GM12878 (cell line): Measurements from ENCODE around the gene SINHCAF. TPM values are rescaled to one million over a fixed set of nuclear protein-coding genes. Genes with fewer than 3 reads are reported as not detected.

Experiments
- ATAC-seq: fragments of 200-7000 bp; cut with Tn5 transposase; 3 replicates; pipeline ENCODE4 v1.9.1; 2020; ENCODE audit warnings: mild to moderate bottlenecking, moderate library complexity
- BruUV-seq: library from RNA; stranded (reverse); fragments of 400-500 nt; replicated peaks from 2 replicates; lab custom pipeline; 2021; lab: Mats Ljungman, UMichigan
- CTCF ChIA-PET: fragments of 300-600 bp; sonication (Branson Sonifier 250); formaldehyde crosslinking; extraction: SDS; loops from one replicate; lab custom pipeline; 2021; ENCODE audit warnings: inconsistent platforms; lab: Yijun Ruan, JAX
- POLR2A ChIA-PET: fragments of 350-600 bp; formaldehyde crosslinking; extraction: SDS; loops from one replicate; lab custom pipeline; 2021; ENCODE audit warnings: inconsistent platforms; lab: Charles Lee
- RAD21 ChIA-PET: fragments of 300-600 bp; sonication (Branson Sonifier 250); formaldehyde crosslinking; loops from one replicate; lab custom pipeline; 2023; ENCODE audit warnings: antibody characterized with exemption; ENCODE audit not compliant: unreplicated experiment; lab: Charles Lee
- SMC1A ChIA-PET: fragments of 300-600 bp; sonication (Branson Sonifier 250); formaldehyde crosslinking; loops from one replicate; lab custom pipeline; 2023; ENCODE audit not compliant: unreplicated experiment, uncharacterized antibody; lab: Charles Lee
- DNase-seq: peaks from one replicate; pipeline ENCODE4 v3.0.0-alpha.2; 2011; ENCODE audit warnings: low read depth, low spot score
- FAIRE-seq: peaks from 3 replicates; lab custom pipeline; 2011; peaks lifted over from hg19 to GRCh38; lab: Jason Lieb, UNC
- H2AFZ ChIP-seq: 2 replicates; pipeline ENCODE4 v1.6.0; 2011; ENCODE audit warnings: low read depth, low read length, control low read depth; ENCODE audit not compliant: control insufficient read depth
- H3K27ac ChIP-seq: 2 replicates; pipeline ENCODE4 v1.5.1; 2011; ENCODE audit warnings: control low read depth; ENCODE audit not compliant: control insufficient read depth, insufficient read depth
- H3K27me3 ChIP-seq, 2 experiments: replicated peaks in 1 of 2; 2 replicates each; pipeline versions ENCODE4 v1.6.0 to v1.6.1; 2011; ENCODE audit warnings: low read length in 1 of 2; ENCODE audit not compliant: control insufficient read depth in 2 of 2, insufficient read depth in 2 of 2
- H3K36me3 ChIP-seq, 2 experiments: 2 replicates each; pipeline ENCODE4 v1.5.1; 2011; ENCODE audit warnings: low read length in 1 of 2; ENCODE audit not compliant: control insufficient read depth in 2 of 2, insufficient read depth in 2 of 2
- H3K4me1 ChIP-seq: 2 replicates; pipeline ENCODE4 v1.6.1; 2011; ENCODE audit warnings: mild to moderate bottlenecking, low read length, moderate library complexity, mixed read lengths; ENCODE audit not compliant: control insufficient read depth, insufficient read depth
- H3K4me2 ChIP-seq: 2 replicates; pipeline ENCODE4 v1.6.0; 2011; ENCODE audit warnings: control low read depth; ENCODE audit not compliant: control insufficient read depth, insufficient read depth
- H3K4me3 ChIP-seq: fragments of 200-600 bp; sonication (generic); 2 replicates; pipeline ENCODE4 v1.5.1; 2016
- H3K79me2 ChIP-seq: 2 replicates; pipeline ENCODE4 v1.6.0; 2011; ENCODE audit warnings: low read length; ENCODE audit not compliant: control insufficient read depth, insufficient read depth
- H3K9ac ChIP-seq: 2 replicates; pipeline ENCODE4 v1.8.0; 2011; ENCODE audit warnings: low read length, control low read depth, mixed read lengths; ENCODE audit not compliant: control insufficient read depth, insufficient read depth
- H3K9me3 ChIP-seq: replicated peaks from 3 replicates; pipeline ENCODE4 v1.5.1; 2011; ENCODE audit warnings: mild to moderate bottlenecking, low read length; ENCODE audit not compliant: control insufficient read depth, insufficient read depth
- H4K20me1 ChIP-seq: 2 replicates; pipeline ENCODE4 v1.6.0; 2011; ENCODE audit not compliant: control insufficient read depth, insufficient read depth
- ATF3 ChIP-seq: IDR thresholded peaks from 2 replicates; pipeline ENCODE4 v1.6.1; 2011; ENCODE audit warnings: low read depth, mild to moderate bottlenecking, low read length, moderate library complexity, borderline replicate concordance; ENCODE audit errors: extremely low read depth
- CHD2 ChIP-seq: IDR thresholded peaks from 2 replicates; pipeline ENCODE4 v1.6.1; 2011; ENCODE audit warnings: low read depth, low read length, improper control_type of control experiment, borderline replicate concordance
- CTCF ChIP-seq, 3 experiments: IDR thresholded peaks in 2 of 3; conservative IDR thresholded peaks in 1 of 3; 2 replicates each; pipeline ENCODE4 v1.5.1; 2011; ENCODE audit warnings: low read depth in 3 of 3, low read length in 3 of 3, mild to moderate bottlenecking in 3 of 3, control low read depth in 2 of 3, moderate library complexity in 2 of 3, inconsistent platforms in 1 of 3, mixed read lengths in 1 of 3; ENCODE audit not compliant: control insufficient read depth in 2 of 3, insufficient read depth in 1 of 3; ENCODE audit errors: extremely low read depth in 1 of 3
- EED ChIP-seq: sonication (generic); IDR thresholded peaks from 2 replicates; pipeline ENCODE4 v1.6.1; 2016; ENCODE audit warnings: antibody characterized with exemption, low read depth
- FOXK2 ChIP-seq: fragments of 450-650 bp; IDR thresholded peaks from 2 replicates; pipeline ENCODE4 v1.6.1; 2017; ENCODE audit warnings: mild to moderate bottlenecking, moderate library complexity
- GABPA ChIP-seq: IDR thresholded peaks from 2 replicates; pipeline ENCODE4 v1.6.1; 2014; ENCODE audit warnings: antibody characterized with exemption, low read depth, mild to moderate bottlenecking, inconsistent platforms
- KAT2A ChIP-seq: conservative IDR thresholded peaks from 2 replicates; pipeline ENCODE4 v1.6.1; 2011; ENCODE audit warnings: low read depth, low read length; ENCODE audit not compliant: control insufficient read depth
- MEF2B ChIP-seq: fragments of 450-650 bp; IDR thresholded peaks from 2 replicates; pipeline ENCODE4 v1.6.1; 2018; ENCODE audit warnings: mild to moderate bottlenecking, moderate library complexity; ENCODE audit not compliant: partially characterized antibody, poor library complexity, severe bottlenecking
- MXI1 ChIP-seq: fragments of 150-350 bp; IDR thresholded peaks from 2 replicates; pipeline ENCODE4 v1.6.1; 2011; ENCODE audit warnings: low read depth, mild to moderate bottlenecking, inconsistent platforms, low read length, improper control_type of control experiment
- NR2F1 ChIP-seq: fragments of 450-650 bp; conservative IDR thresholded peaks from 2 replicates; pipeline ENCODE4 v1.6.1; 2017; ENCODE audit warnings: mild to moderate bottlenecking
- POLR2A ChIP-seq: IDR thresholded peaks from 2 replicates; pipeline ENCODE4 v1.6.1; 2011; ENCODE audit warnings: low read depth, mild to moderate bottlenecking, low read length
- POLR2AphosphoS2 ChIP-seq: IDR thresholded peaks from 2 replicates; pipeline ENCODE4 v1.6.1; 2011; ENCODE audit warnings: low read depth, mild to moderate bottlenecking, low read length, improper control_type of control experiment, moderate library complexity
- RAD21 ChIP-seq: IDR thresholded peaks from 2 replicates; pipeline ENCODE4 v1.6.1; 2011; ENCODE audit warnings: mild to moderate bottlenecking, low read depth, low read length, moderate library complexity; ENCODE audit not compliant: insufficient read depth
- RELB ChIP-seq: fragments of 450-650 bp; IDR thresholded peaks from 2 replicates; pipeline ENCODE4 v1.6.1; 2017; ENCODE audit warnings: low read depth, mild to moderate bottlenecking, moderate library complexity
- RUNX3 ChIP-seq: IDR thresholded peaks from 2 replicates; pipeline ENCODE4 v1.6.1; 2012; ENCODE audit warnings: low read length, inconsistent platforms
- SMARCA5 ChIP-seq: fragments of 450-650 bp; IDR thresholded peaks from 2 replicates; pipeline ENCODE4 v1.6.1; 2017; ENCODE audit warnings: mild to moderate bottlenecking
- SPI1 ChIP-seq: IDR thresholded peaks from 2 replicates; pipeline ENCODE4 v1.6.1; 2011; ENCODE audit warnings: low read depth, mild to moderate bottlenecking, low read length, moderate library complexity, borderline replicate concordance; ENCODE audit not compliant: insufficient read depth
- ZNF384 ChIP-seq: IDR thresholded peaks from 2 replicates; pipeline ENCODE4 v1.6.1; 2012; ENCODE audit warnings: low read depth, mild to moderate bottlenecking, low read length, improper control_type of control experiment, borderline replicate concordance
- WGBS: methylation state at CpG from one replicate; pipeline ENCODE4 v1.1.6; 2016; ENCODE audit warnings: low lambda C conversion rate; ENCODE audit not compliant: insufficient replicate concordance, insufficient coverage; ENCODE audit errors: missing lambda C conversion rate; 5-methylcytosine and 5-hydroxymethylcytosine counted together
- in situ Hi-C: fragments of 300-500 bp; cut with MboI; formaldehyde crosslinking; loops from 9 replicates; pipeline ENCODE4 v1.14.3; 2018; ENCODE audit warnings: mixed read lengths
- intact Hi-C: fragments of 100-400 bp; cut with micrococcal nuclease; formaldehyde crosslinking; loops from one replicate; pipeline ENCODE4 v1.14.2; 2022; ENCODE audit not compliant: unreplicated experiment
- polyA plus RNA-seq, 11 experiments: library from polyadenylated mRNA; depleted of rRNA in 4 of 11; unstranded in 6 of 11; stranded (reverse) in 5 of 11; fragments of >200 nt; fragmentation: Nextera tagmentation in 4 of 11; fragmentation: Illumina TruSeq in 1 of 11; extraction: Ambion mirVana in 4 of 11; extraction: Trizol in 1 of 11; gene quantifications; 1 replicate in 1 of 11; 2 replicates in 10 of 11; pipeline versions ENCODE4 v1.2.1 to v1.2.3, GENCODE V29; 2011 to 2016; ENCODE audit warnings: inconsistent platforms in 2 of 11, missing spikeins in 2 of 11, low read depth in 1 of 11
- total RNA-seq, 4 experiments: library from RNA; depleted of rRNA in 3 of 4; stranded (reverse); fragments of >200 nt in 3 of 4; fragmentation: Illumina TruSeq in 1 of 4; extraction: Trizol in 1 of 4; gene quantifications; 2 replicates each; pipeline versions ENCODE4 v1.2.1 to v1.2.3, GENCODE V29; 2013 to 2021

The SINHCAF gene
- total and polyA plus RNA-seq, 10 of the 15 experiments (the other 5 are each of a cell fraction or from before 2014, with no cell fraction given), result 60.4 to 156 (median 90.3) TPM

- no peak for TF ChIP-seq CHD2
These were observed 37.5 kb upstream of the SINHCAF start (continued) for GRCh38 chr12:31363416-31363809.

GRCh38 chr12:31362759-31363415 is 36.9 kb upstream of the SINHCAF start:
- Histone ChIP-seq H3K9me3 (no peaks in the 10 kb centered on the region; the same call in 2 of the 3 replicates), H3K4me3 (no peak overlapping the region), H3K79me2 (no peaks in the 10 kb centered on the region), H3K27me3 (no peaks in the 10 kb centered on the region), H3K4me1 (peaks cover 22% of the 10 kb centered on the region), H3K27ac (peak overlapping the region; percentile 45), H3K36me3 (no peaks in the 10 kb centered on the region), H3K4me2 (peak overlapping the region; percentile 56), H3K9ac (peak overlapping the region; percentile 52), H2AFZ (peak overlapping the region; percentile 90), H4K20me1 (no peaks in the 10 kb centered on the region)
- in situ Hi-C loops (no loop called here), intact Hi-C loops (no loop called here)
- 2% methylated on average over 6 of the region's 6 CpGs for WGBS
- ChIA-PET RAD21 (interaction anchor here (0.5 to 2.3 kb wide), 17 partner anchors 36 to 852 kb away, joined by 3 to 21 read pairs (median 3); no protein-coding TSS in a partner anchor), POLR2A (interaction anchor here (1.2 to 1.8 kb wide), 2 partner anchors 36 to 39 kb away, joined by 3 to 5 read pairs; partner anchors contain the start of gene SINHCAF), SMC1A (interaction anchor here (0.7 to 2.6 kb wide), 13 partner anchors 25 to 289 kb away, joined by 3 to 17 read pairs (median 4); no protein-coding TSS in a partner anchor), CTCF (interaction anchor here (0.6 to 4.4 kb wide), 16 partner anchors 10 to 234 kb away, joined by 3 to 33 read pairs (median 4); partner anchors contain the start of gene SINHCAF)
- ATAC-seq, result peak; percentile 82
- peak; percentile 84 for FAIRE-seq
- DNase-seq, result peak; percentile 46
- BruUV-seq, result no TSS peak
- TF ChIP-seq MEF2B (peak; percentile 54), RUNX3 (peak; percentile 77), GABPA (no peak), KAT2A (no peak), FOXK2 (peak; percentile 80), ATF3 (no peak), NR2F1 (0 out of 2 replicates have a peak, but pooled peaks have one; percentile 37), MXI1 (peak; percentile 84), POLR2A (peak; percentile 60; the same call in 1 of the 2 replicates), ZNF384 (peak; percentile 11; the same call in 1 of the 2 replicates), POLR2AphosphoS2 (no peak), EED (peak; percentile 28; the same call in 1 of the 2 replicates), SMARCA5 (0 out of 2 replicates have a peak, but pooled peaks have one; percentile 72), SPI1 (no peak), RELB (peak; percentile 58), CTCF (IDR thresholded peaks at IDR 0.05 in 2 of 3, conservative IDR thresholded peaks at IDR 0.05 in 1 of 3; ENCODE audit: control insufficient read depth in 2 of 3, extremely low read depth in 1 of 3, insufficient read depth in 1 of 3, low read depth in 3 of 3, low read length in 3 of 3) (peak; percentile 24 to 63 (median 27); a peak in 4 of 6 replicates), RAD21 (peak; percentile 49)
